ENCODE measurements around the gene OVOL3.

The OVOL3 gene

GRCh38 chr19:36099166-36099785, 11.7 kb upstream of the OVOL3 start:
- no peak for DNase-seq

- peak in 5 of 58 donors; percentile 3 to 25 (median 18) for DNase-seq
Measured at GRCh38 chr19:36100476-36100875, 10.5 kb upstream of the OVOL3 start.

GRCh38 chr19:36101550-36102327, 9.2 kb upstream of the OVOL3 start:
- DNase-seq: no peak

- DNase-seq: no peak
Measured at GRCh38 chr19:36103040-36103626, 7.8 kb upstream of the OVOL3 start.

- no peak for DNase-seq
Measured at GRCh38 chr19:36103842-36104552, 6.9 kb upstream of the OVOL3 start.

GRCh38 chr19:36106441-36106840, 4.5 kb upstream of the OVOL3 start:
- DNase-seq: no peak

GRCh38 chr19:36106991-36107390, 4.0 kb upstream of the OVOL3 start:
- DNase-seq: no peak

GRCh38 chr19:36108684-36109083, 2.3 kb upstream of the OVOL3 start:
- no peak for DNase-seq

- DNase-seq: peak in 1 of 58 donors; percentile 23
Measured at GRCh38 chr19:36111200-36111539, 227 bp downstream of the OVOL3 start.

GRCh38 chr19:36112678-36113077, 1.7 kb downstream of the OVOL3 start:
- DNase-seq: no peak

- DNase-seq: no peak
Measured at GRCh38 chr19:36113425-36113824, 2.5 kb downstream of the OVOL3 start.

GRCh38 chr19:36113894-36114720, 3.2 kb downstream of the OVOL3 start:
- DNase-seq: peak in 20 of 58 donors; percentile 32 to 67 (median 56)

GRCh38 chr19:36114721-36115452, 3.9 kb downstream of the OVOL3 start, which contains the start of gene POLR2I:
TSS of gene POLR2I (minus strand) at chr19:36114875. CDS start at chr19:36114856, 19 bp downstream.
- DNase-seq: peak; percentile 93 to 100 (median 99)

GRCh38 chr19:36115453-36116343, 4.8 kb downstream of the OVOL3 start, which contains the start of gene TBCB:
TSS of gene TBCB (plus strand) at chr19:36115468. CDS start at chr19:36115561, 93 bp downstream.
- DNase-seq: peak in 3 of 58 donors; percentile 55 to 78 (median 74)

GRCh38 chr19:36116344-36116637, 5.3 kb downstream of the OVOL3 start:
- no peak for DNase-seq

GRCh38 chr19:36120092-36120983, 9.4 kb downstream of the OVOL3 start:
- no peak for DNase-seq

- DNase-seq: no peak
Measured at GRCh38 chr19:36120984-36121358, 10.0 kb downstream of the OVOL3 start.

GRCh38 chr19:36121486-36122124, 10.7 kb downstream of the OVOL3 start:
- no peak for DNase-seq
